Measurements from ENCODE around the gene OR51Q1. TPM values are rescaled to one million over a fixed set of nuclear protein-coding genes. Genes with fewer than 3 reads are reported as not detected.

The OR51Q1 gene
- polyA plus RNA-seq, 1 of the 3 experiments (the other 2 are of a cell fraction) = not detected

DNA sequence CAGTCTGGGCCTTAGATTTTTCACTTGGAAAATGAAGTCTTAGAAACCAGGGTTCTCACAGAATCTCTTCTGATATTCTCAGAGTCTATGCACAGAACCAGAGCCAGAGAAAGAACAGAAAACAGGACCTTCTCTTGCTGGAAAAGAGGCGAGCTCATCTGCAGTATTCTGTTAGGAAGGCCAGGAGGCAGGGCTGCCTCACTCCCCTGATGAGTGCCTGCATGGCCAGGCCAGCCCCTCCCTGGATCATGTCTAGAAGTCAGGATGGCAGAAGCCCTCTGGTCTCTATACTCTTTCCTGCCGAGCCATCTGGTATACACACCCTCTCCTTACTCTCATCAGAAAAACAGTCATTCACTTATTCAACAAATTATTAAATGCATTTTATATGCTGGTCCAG lies 37.6 kb upstream of the OR51Q1 start:
- no peak overlapping the region for H3K4me2 ChIP-seq
- WGBS (ENCODE audit: low lambda C conversion rate) = 20% methylated on average over 1 of the region's 2 CpGs

More for the DNA sequence above, 37.6 kb upstream of the OR51Q1 start:
- peaks cover 11% of the 10 kb centered on the region; the same call in 1 of the 2 replicates for H3K27me3 ChIP-seq (ENCODE audit: insufficient read depth)
- no peak overlapping the region for H3K4me3 ChIP-seq (ENCODE audit: low read depth in 2 of 2, low read length in 1 of 2)
- no peak for TF ChIP-seq PBX3 (IDR thresholded peaks at IDR 0.05)
- no peak for TF ChIP-seq RXRA (IDR thresholded peaks at IDR 0.05; ENCODE audit: borderline replicate concordance, low read depth)
- no peak for TF ChIP-seq CTCF (IDR thresholded peaks at IDR 0.05)
- TF ChIP-seq POLR2AphosphoS5 (IDR thresholded peaks at IDR 0.05; ENCODE audit: low read depth, low read length) = no peak
- no peak for TF ChIP-seq GATA2 (CRISPR knock-in tag; IDR thresholded peaks at IDR 0.05)
- TF ChIP-seq FOXJ3 (CRISPR knock-in tag; IDR thresholded peaks at IDR 0.05) = no peak
- TF ChIP-seq FOXM1 (IDR thresholded peaks at IDR 0.05; ENCODE audit: low read depth) = no peak
- TF ChIP-seq EZH2phosphoT487 (IDR thresholded peaks at IDR 0.05; ENCODE audit: borderline replicate concordance, low read depth) = no peak
- TF ChIP-seq ZBTB33 (IDR thresholded peaks at IDR 0.05; ENCODE audit: borderline replicate concordance, low read depth) = no peak
- TF ChIP-seq TAF1 (IDR thresholded peaks at IDR 0.05; ENCODE audit: borderline replicate concordance, low read depth, low read length) = no peak
- no peak for TF ChIP-seq FOSL2 (IDR thresholded peaks at IDR 0.05; ENCODE audit: borderline replicate concordance, low read depth)
- TF ChIP-seq ELF1 (IDR thresholded peaks at IDR 0.05) = no peak
- TF ChIP-seq JUND (IDR thresholded peaks at IDR 0.05) = no peak
- TF ChIP-seq GABPA (IDR thresholded peaks at IDR 0.05; ENCODE audit: low read depth) = no peak
- no peak for TF ChIP-seq TCF12 (IDR thresholded peaks at IDR 0.05)
- no peak for TF ChIP-seq EP300 (IDR thresholded peaks at IDR 0.05; ENCODE audit: borderline replicate concordance in 1 of 2, low read depth in 1 of 2, low read length in 1 of 2)
- TF ChIP-seq RAD21 (IDR thresholded peaks at IDR 0.05; ENCODE audit: low read length) = no peak
- TF ChIP-seq CHD2 (IDR thresholded peaks at IDR 0.05; ENCODE audit: low read length, partially characterized antibody) = no peak
- no peak for TF ChIP-seq RFX5 (IDR thresholded peaks at IDR 0.05; ENCODE audit: low read length)
- H3K9me2 ChIP-seq = no peaks in the 10 kb centered on the region
- H2AFZ ChIP-seq (ENCODE audit: low read depth) = no peak overlapping the region
- H3K79me2 ChIP-seq (ENCODE audit: insufficient read depth) = no peaks in the 10 kb centered on the region
- ChIA-PET POLR2A (no interaction called here), CTCF (no interaction called here)
- H3K9me3 ChIP-seq = no peaks in the 10 kb centered on the region
- H3K27ac ChIP-seq (ENCODE audit: low read depth in 2 of 2, low read length in 1 of 2) = no peak overlapping the region
- no peaks in the 10 kb centered on the region for H4K20me1 ChIP-seq (ENCODE audit: insufficient read depth)
- no peaks in the 10 kb centered on the region for H3K36me3 ChIP-seq (replicated peaks in 1 of 2; ENCODE audit: control insufficient read depth in 1 of 2, insufficient read depth in 2 of 2, low read length in 1 of 2)
- no peak for DNase-seq
- no peak overlapping the region for H3K9ac ChIP-seq
- H3F3A ChIP-seq (replicated peaks; ENCODE audit: insufficient read depth) = no peaks in the 10 kb centered on the region
- H3K4me1 ChIP-seq (ENCODE audit: control insufficient read depth in 1 of 2, insufficient read depth in 2 of 2, low read depth in 1 of 2, low read length in 1 of 2) = no peaks in the 10 kb centered on the region
